ENCODE measurements around the gene SPATA32.
"Not testable (repeated sequence)": the region's sequence is repeated elsewhere in the genome, so short reads cannot be mapped to it uniquely, and the experiment has no call there.

SPATA32 gene

GRCh38 chr17:45261577-45262515 lies at the start of gene SPATA32:
Gene SPATA32 (minus strand): TSS chr17:45262094. CDS start chr17:45262016, 78 bp downstream.
- DNase-seq (ENCODE audit: low read depth), result peak; percentile 33

- DNase-seq (ENCODE audit: low read depth), result no peak
These were observed 49.5 kb upstream of the SPATA32 start for GRCh38 chr17:45311401-45311759.

- no peak for DNase-seq (ENCODE audit: low read depth)
These were observed 48.8 kb upstream of the SPATA32 start for GRCh38 chr17:45310380-45311324.

- DNase-seq (ENCODE audit: low read depth), result no peak
These were observed 47.5 kb upstream of the SPATA32 start for GRCh38 chr17:45309400-45309799.

GRCh38 chr17:45308840-45309239 lies 46.9 kb upstream of the SPATA32 start:
- no peak for DNase-seq (ENCODE audit: low read depth)

GRCh38 chr17:45308016-45308365 lies 46.1 kb upstream of the SPATA32 start:
- DNase-seq (ENCODE audit: low read depth), result no peak

- DNase-seq (ENCODE audit: low read depth), result no peak
These were observed 45.6 kb upstream of the SPATA32 start for GRCh38 chr17:45307290-45308015.

GRCh38 chr17:45306623-45307022 lies 44.7 kb upstream of the SPATA32 start:
- no peak for DNase-seq (ENCODE audit: low read depth)

- no peak for DNase-seq (ENCODE audit: low read depth)
These were observed 44.2 kb upstream of the SPATA32 start for GRCh38 chr17:45306094-45306493.

GRCh38 chr17:45305530-45306087 lies 43.7 kb upstream of the SPATA32 start:
- no peak for DNase-seq (ENCODE audit: low read depth)

- no peak for DNase-seq (ENCODE audit: low read depth)
These were observed 40.8 kb upstream of the SPATA32 start for GRCh38 chr17:45302649-45303173.

GRCh38 chr17:45302220-45302619 lies 40.3 kb upstream of the SPATA32 start:
- not testable (repeated sequence) for DNase-seq (ENCODE audit: low read depth)

GRCh38 chr17:45301674-45302073 lies 39.8 kb upstream of the SPATA32 start:
- DNase-seq (ENCODE audit: low read depth), result no peak

GRCh38 chr17:45300060-45300751 lies 38.3 kb upstream of the SPATA32 start:
- no peak for DNase-seq (ENCODE audit: low read depth)

GRCh38 chr17:45299361-45299760 lies 37.5 kb upstream of the SPATA32 start:
- no peak for DNase-seq (ENCODE audit: low read depth)

GRCh38 chr17:45298546-45299285 lies 36.8 kb upstream of the SPATA32 start:
- DNase-seq (ENCODE audit: low read depth), result no peak

- DNase-seq (ENCODE audit: low read depth), result no peak
These were observed 34.9 kb upstream of the SPATA32 start for GRCh38 chr17:45296833-45297124.

GRCh38 chr17:45296003-45296832 lies 34.3 kb upstream of the SPATA32 start:
- no peak for DNase-seq (ENCODE audit: low read depth)

- no peak for DNase-seq (ENCODE audit: low read depth)
These were observed 32.6 kb upstream of the SPATA32 start for GRCh38 chr17:45294506-45294905.

Data from stimulated activated CD8-positive, alpha-beta memory T cell treated with anti-CD3 and anti-CD28 coated beads, Interleukin-15, amount 100 ng/mL, for 1 hour (primary cell).